Endodermal cell (in vitro differentiated cells): ENCODE data around the gene CCDC83. TPM values are rescaled to one million over a fixed set of nuclear protein-coding genes. Genes with fewer than 3 reads are reported as not detected.
"Not testable (repeated sequence)": the region's sequence is repeated elsewhere in the genome, so short reads cannot be mapped to it uniquely, and the experiment has no call there.

Source experiments
- DNase-seq: peaks from one replicate; pipeline ENCODE4 v3.0.0-alpha.2; 2017
- H3K27ac ChIP-seq: 2 replicates; pipeline ENCODE4 v1.5.1; 2013; ENCODE audit warnings: mild to moderate bottlenecking, low read depth, low read length, moderate library complexity
- H3K27me3 ChIP-seq: 2 replicates; pipeline ENCODE4 v1.6.1; 2013; ENCODE audit warnings: mild to moderate bottlenecking, low read length, moderate library complexity; ENCODE audit not compliant: insufficient read depth, control insufficient read depth, poor library complexity, severe bottlenecking
- H3K36me3 ChIP-seq: 2 replicates; pipeline ENCODE4 v1.7.0; 2013; ENCODE audit warnings: mild to moderate bottlenecking, low read length, moderate library complexity; ENCODE audit not compliant: control insufficient read depth, insufficient read depth
- H3K4me1 ChIP-seq: one replicate; pipeline ENCODE4 v1.7.0; 2013; ENCODE audit warnings: low read length; ENCODE audit not compliant: control insufficient read depth, insufficient read depth
- H3K4me3 ChIP-seq: 2 replicates; pipeline ENCODE4 v1.5.1; 2013; ENCODE audit warnings: mild to moderate bottlenecking, low read length, moderate library complexity
- H3K9ac ChIP-seq: 2 replicates; pipeline ENCODE4 v1.6.1; 2013; ENCODE audit warnings: mild to moderate bottlenecking, low read length, moderate library complexity; ENCODE audit not compliant: poor library complexity, severe bottlenecking; ENCODE audit errors: extremely low read depth
- H3K9me3 ChIP-seq: 2 replicates; pipeline ENCODE4 v1.6.1; 2013; ENCODE audit warnings: mild to moderate bottlenecking, low read length, moderate library complexity; ENCODE audit not compliant: control insufficient read depth
- H3K27ac Mint-ChIP-seq: 2 replicates; pipeline ENCODE4 v1.8.0; 2020; ENCODE audit warnings: mixed read lengths
- H3K27me3 Mint-ChIP-seq: 2 replicates; pipeline ENCODE4 v1.8.0; 2021; ENCODE audit warnings: mild to moderate bottlenecking, mixed read lengths; ENCODE audit not compliant: insufficient read depth
- H3K36me3 Mint-ChIP-seq: 2 replicates; pipeline ENCODE4 v1.8.0; 2020; ENCODE audit warnings: low read depth, mixed read lengths
- H3K4me1 Mint-ChIP-seq: 2 replicates; pipeline ENCODE4 v1.8.0; 2020; ENCODE audit warnings: mixed read lengths
- H3K4me3 Mint-ChIP-seq: 2 replicates; pipeline ENCODE4 v1.8.0; 2020; ENCODE audit warnings: mild to moderate bottlenecking, moderate library complexity, mixed read lengths
- H3K9me3 Mint-ChIP-seq: 2 replicates; pipeline ENCODE4 v1.8.0; 2020; ENCODE audit warnings: mild to moderate bottlenecking, mixed read lengths
- CTCF ChIP-seq: fragments of 200-600 bp; sonication (generic); conservative IDR thresholded peaks from 2 replicates; pipeline ENCODE4 v1.5.0; 2021; ENCODE audit warnings: antibody characterized with exemption, mild to moderate bottlenecking
- WGBS, 2 experiments: methylation state at CpG; one replicate each; pipeline versions ENCODE4 v1.1.5 to v1.1.7; 2013; ENCODE audit warnings: missing lambda C conversion rate in 2 of 2, mixed read lengths in 1 of 2; ENCODE audit not compliant: insufficient coverage in 1 of 2, insufficient read length in 1 of 2; 5-methylcytosine and 5-hydroxymethylcytosine counted together
- total RNA-seq, 2 donors: library from RNA; stranded (reverse); fragmentation: NEBNext Ultra II Directional in 1 of 2; extraction: Animal tissue kit (Norgen Biotek cat#: 25700) in 1 of 2; gene quantifications; 2 replicates in 1 of 2; 3 replicates in 1 of 2; pipeline ENCODE4 v1.2.1, GENCODE V29; 2021

CCDC83 gene
- total RNA-seq, 2 donors from 2014 or later, result not detected

- Mint-ChIP-seq H3K9me3 (peaks cover 4% of the 10 kb centered on the region), H3K27ac (no peak overlapping the region), H3K36me3 (no peaks in the 10 kb centered on the region), H3K27me3 (peaks cover 5% of the 10 kb centered on the region), H3K4me3 (no peak overlapping the region), H3K4me1 (peaks cover 9% of the 10 kb centered on the region)
- Histone ChIP-seq H3K27me3 (peaks cover 5% of the 10 kb centered on the region), H3K27ac (no peak overlapping the region), H3K4me1 (no peaks in the 10 kb centered on the region), H3K4me3 (no peak overlapping the region), H3K9ac (no peak overlapping the region), H3K36me3 (no peaks in the 10 kb centered on the region), H3K9me3 (peaks cover 7% of the 10 kb centered on the region)
- TF ChIP-seq CTCF, result no peak
- DNase-seq, result no peak
- WGBS, 2 experiments, result 100% methylated on average over 1 of the region's 1 CpG; no CpG with 5 or more reads in 1 of the 2 experiments
Measured at GRCh38 chr11:85835263-85835662, 19.9 kb upstream of the CCDC83 start.

- Histone ChIP-seq H3K4me3 (no peak overlapping the region), H3K27ac (no peak overlapping the region), H3K27me3 (peaks cover 3% of the 10 kb centered on the region), H3K4me1 (no peaks in the 10 kb centered on the region), H3K9ac (no peak overlapping the region), H3K36me3 (no peaks in the 10 kb centered on the region), H3K9me3 (peaks cover 7% of the 10 kb centered on the region)
- H3K27ac Mint-ChIP-seq, result no peak overlapping the region
- peaks cover 4% of the 10 kb centered on the region for H3K9me3 Mint-ChIP-seq
- peaks cover 7% of the 10 kb centered on the region for H3K4me1 Mint-ChIP-seq
- peaks cover under 1% of the 10 kb centered on the region for H3K27me3 Mint-ChIP-seq
- no peak overlapping the region for H3K4me3 Mint-ChIP-seq
- 71 to 78% methylated on average over 1 to 3 of the region's 3 CpGs for WGBS, 2 experiments
- no peaks in the 10 kb centered on the region for H3K36me3 Mint-ChIP-seq
- no peak for TF ChIP-seq CTCF
- DNase-seq, result no peak
Measured at GRCh38 chr11:85835729-85836128, 19.5 kb upstream of the CCDC83 start.

- not testable (repeated sequence) for H3K27me3 ChIP-seq
Measured at GRCh38 chr11:85840932-85841331, 14.3 kb upstream of the CCDC83 start.

GRCh38 chr11:85843929-85844328 is 11.3 kb upstream of the CCDC83 start:
- Histone ChIP-seq H3K9ac (no peak overlapping the region), H3K36me3 (no peaks in the 10 kb centered on the region), H3K27ac (no peak overlapping the region), H3K4me3 (no peak overlapping the region), H3K9me3 (peaks cover 17% of the 10 kb centered on the region), H3K4me1 (no peaks in the 10 kb centered on the region), H3K27me3 (no peaks in the 10 kb centered on the region)
- Mint-ChIP-seq H3K36me3 (no peaks in the 10 kb centered on the region), H3K27me3 (no peaks in the 10 kb centered on the region), H3K4me1 (no peaks in the 10 kb centered on the region), H3K9me3 (peaks cover 18% of the 10 kb centered on the region), H3K27ac (no peak overlapping the region), H3K4me3 (no peak overlapping the region)
- peak; percentile 42 for TF ChIP-seq CTCF
- DNase-seq, result no peak
- 74 to 81% methylated on average over 2 of the region's 3 CpGs for WGBS, 2 experiments

More at GRCh38 chr11:85840932-85841331, 14.3 kb upstream of the CCDC83 start:
- not testable (repeated sequence) for H3K27ac ChIP-seq, H3K36me3 ChIP-seq, H3K27ac Mint-ChIP-seq, H3K36me3 Mint-ChIP-seq, H3K4me1 ChIP-seq, H3K27me3 Mint-ChIP-seq, H3K9me3 Mint-ChIP-seq, H3K4me3 Mint-ChIP-seq, H3K9me3 ChIP-seq, H3K4me3 ChIP-seq, DNase-seq, H3K9ac ChIP-seq, H3K4me1 Mint-ChIP-seq
